GM23248 (cell line): ENCODE results near the gene MCU.

Experiments
- EZH2 ChIP-seq: fragments of 200-600 bp; sonication (generic); IDR thresholded peaks from 2 replicates; pipeline ENCODE4 v1.6.1; 2018; ENCODE audit warnings: antibody characterized with exemption, mild to moderate bottlenecking; ENCODE audit not compliant: insufficient read depth, poor library complexity, severe bottlenecking
- EZH2phosphoT487 ChIP-seq: fragments of 200-600 bp; sonication (generic); IDR thresholded peaks from 2 replicates; pipeline ENCODE4 v1.6.1; 2018; ENCODE audit warnings: antibody characterized with exemption, moderate library complexity, mild to moderate bottlenecking, low read depth; ENCODE audit not compliant: insufficient read depth

GRCh38 chr10:72736176-72736827 is 44.4 kb downstream of the MCU start:
- TF ChIP-seq EZH2 (no peak), EZH2phosphoT487 (no peak)
